ENCODE results near the gene LGI4. TPM values are rescaled to one million over a fixed set of nuclear protein-coding genes. Genes with fewer than 3 reads are reported as not detected.

The LGI4 gene
- polyA plus RNA-seq, 2 of the 4 experiments (the other 2 are of a cell fraction), result 0.06 to 0.09 TPM

DNA sequence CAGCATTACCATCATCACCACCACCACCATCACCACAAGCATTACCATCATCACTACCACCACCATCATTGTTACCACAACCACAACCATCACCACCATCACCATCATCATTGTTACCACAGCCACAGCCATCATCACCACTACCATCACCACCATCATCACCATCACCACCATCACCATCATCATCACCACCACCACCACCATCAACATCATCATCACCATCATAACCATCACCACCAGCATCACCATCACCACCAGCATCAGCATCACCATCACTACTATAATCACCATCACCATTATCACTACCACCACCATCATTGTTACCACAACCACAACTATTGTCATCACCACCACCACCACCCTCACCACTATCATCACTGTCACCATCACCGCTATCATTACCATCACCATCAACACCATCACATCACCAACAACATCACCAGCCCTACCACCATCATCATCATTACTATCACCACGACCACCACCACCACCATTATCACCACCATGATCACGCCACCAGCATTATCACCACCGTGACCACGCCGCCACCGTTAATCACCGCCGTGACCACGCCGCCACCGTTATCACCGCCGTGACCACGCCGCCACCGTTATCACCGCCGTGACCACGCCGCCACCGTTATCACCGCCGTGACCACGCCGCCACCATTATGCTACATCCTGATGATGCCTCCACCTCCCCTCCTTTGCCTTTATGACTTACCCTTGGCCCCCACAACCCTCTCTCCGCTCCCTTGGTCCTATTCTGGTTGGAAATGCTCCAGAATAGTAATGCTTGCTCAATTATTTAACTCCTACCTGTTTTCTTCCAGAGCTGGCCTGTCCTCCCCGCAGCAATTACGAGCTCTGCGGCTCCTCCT, 29.2 kb downstream of the LGI4 start:
- Histone ChIP-seq H3K9me3 (peaks cover 6% of the 10 kb centered on the region; the same call in 1 of the 3 replicates), H3K27ac (no peak overlapping the region), H3K4me2 (no peak overlapping the region), H3K4me1 (peaks cover 6% of the 10 kb centered on the region; the same call in 1 of the 3 replicates), H3K4me3 (no peak overlapping the region)
- ChIA-PET POLR2A (interaction anchor here (0.6 kb wide), 1 partner anchor 731 kb away, joined by 3 read pairs; no protein-coding TSS in a partner anchor), CTCF (interaction anchor here (0.6 to 3.7 kb wide), 11 partner anchors 9 to 599 kb away, joined by 3 to 29 read pairs (median 6); no protein-coding TSS in a partner anchor)
- FAIRE-seq, result no peak
- no peak for DNase-seq (ENCODE audit: low read depth in 1 of 2, low spot score in 1 of 2)
- no peak for ATAC-seq
- WGBS (ENCODE audit: missing lambda C conversion rate), result 85% methylated on average over 30 of the region's 30 CpGs
- TF ChIP-seq MYC (IDR thresholded peaks at IDR 0.05; ENCODE audit: borderline replicate concordance, low read length) (no peak), EP300 (IDR thresholded peaks at IDR 0.05) (no peak), KDM5A (IDR thresholded peaks at IDR 0.05) (no peak), MAZ (IDR thresholded peaks at IDR 0.05; ENCODE audit: borderline replicate concordance, low read depth, low read length) (no peak), RAD21 (conservative IDR thresholded peaks at IDR 0.05 in 1 of 2, IDR thresholded peaks at IDR 0.05 in 1 of 2) (no peak), RARB (CRISPR knock-in tag; IDR thresholded peaks at IDR 0.05) (no peak), GATA3 (IDR thresholded peaks at IDR 0.05; ENCODE audit: borderline replicate concordance) (no peak), HOXA7 (CRISPR knock-in tag; IDR thresholded peaks at IDR 0.05) (no peak), PHF8 (IDR thresholded peaks at IDR 0.05; ENCODE audit: borderline replicate concordance, low read depth) (no peak), TP53 (CRISPR knock-in tag; IDR thresholded peaks at IDR 0.05) (no peak), HOXB5 (CRISPR knock-in tag; IDR thresholded peaks at IDR 0.05) (no peak), RCOR1 (IDR thresholded peaks at IDR 0.05; ENCODE audit: low read depth, low read length) (no peak), ZSCAN20 (CRISPR knock-in tag; IDR thresholded peaks at IDR 0.05) (no peak)
- TF ChIP-seq, protein P1, sequence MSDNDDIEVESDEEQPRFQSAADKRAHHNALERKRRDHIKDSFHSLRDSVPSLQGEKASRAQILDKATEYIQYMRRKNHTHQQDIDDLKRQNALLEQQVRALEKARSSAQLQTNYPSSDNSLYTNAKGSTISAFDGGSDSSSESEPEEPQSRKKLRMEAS (IDR thresholded peaks at IDR 0.05), result no peak
- TF ChIP-seq, protein P2, sequence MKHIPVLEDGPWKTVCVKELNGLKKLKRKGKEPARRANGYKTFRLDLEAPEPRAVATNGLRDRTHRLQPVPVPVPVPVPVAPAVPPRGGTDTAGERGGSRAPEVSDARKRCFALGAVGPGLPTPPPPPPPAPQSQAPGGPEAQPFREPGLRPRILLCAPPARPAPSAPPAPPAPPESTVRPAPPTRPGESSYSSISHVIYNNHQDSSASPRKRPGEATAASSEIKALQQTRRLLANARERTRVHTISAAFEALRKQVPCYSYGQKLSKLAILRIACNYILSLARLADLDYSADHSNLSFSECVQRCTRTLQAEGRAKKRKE (CRISPR knock-in tag; IDR thresholded peaks at IDR 0.05; ENCODE audit: low read depth), result no peak

DNA sequence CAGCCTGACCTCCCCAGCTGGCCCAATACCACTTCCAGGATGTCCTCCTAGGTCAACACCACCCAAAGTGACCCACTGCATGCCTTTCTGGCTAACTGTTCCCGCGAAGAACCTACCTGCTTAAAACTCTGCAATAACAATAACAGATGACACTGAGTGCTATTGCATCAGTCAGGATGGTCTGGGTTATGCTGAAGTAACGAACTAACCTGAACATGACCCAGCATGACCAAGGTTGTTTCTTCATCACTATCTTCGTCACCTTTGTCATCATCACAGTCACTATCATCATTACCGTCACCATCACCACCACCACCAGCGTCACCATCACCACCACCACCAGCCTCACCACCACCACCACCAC, 29.8 kb downstream of the LGI4 start:
- FAIRE-seq, result no peak
- DNase-seq (ENCODE audit: low read depth in 1 of 2, low spot score in 1 of 2), result no peak
- no peak overlapping the region for H3K27ac ChIP-seq
- WGBS (ENCODE audit: missing lambda C conversion rate), result 82% methylated on average over 6 of the region's 6 CpGs
- no peak overlapping the region for H3K4me3 ChIP-seq
- ATAC-seq, result no peak
- H3K4me1 ChIP-seq, result peaks cover 6% of the 10 kb centered on the region; the same call in 1 of the 3 replicates
- peaks cover 6% of the 10 kb centered on the region; the same call in 1 of the 3 replicates for H3K9me3 ChIP-seq
- H3K4me2 ChIP-seq, result no peak overlapping the region
- TF ChIP-seq FOSB (CRISPR knock-in tag; IDR thresholded peaks at IDR 0.05) (no peak), ZSCAN20 (CRISPR knock-in tag; IDR thresholded peaks at IDR 0.05) (no peak), RARB (CRISPR knock-in tag; IDR thresholded peaks at IDR 0.05) (no peak), HDAC2 (IDR thresholded peaks at IDR 0.05) (no peak), RFX5 (IDR thresholded peaks at IDR 0.05) (no peak), HOXB13 (CRISPR knock-in tag; IDR thresholded peaks at IDR 0.05; ENCODE audit: low read depth) (no peak), CEBPB (IDR thresholded peaks at IDR 0.05) (no peak), EHMT2 (IDR thresholded peaks at IDR 0.05; ENCODE audit: low read depth) (no peak), NFE2L2 (conservative IDR thresholded peaks at IDR 0.05; ENCODE audit: low read length) (no peak)
- TF ChIP-seq, protein P3, sequence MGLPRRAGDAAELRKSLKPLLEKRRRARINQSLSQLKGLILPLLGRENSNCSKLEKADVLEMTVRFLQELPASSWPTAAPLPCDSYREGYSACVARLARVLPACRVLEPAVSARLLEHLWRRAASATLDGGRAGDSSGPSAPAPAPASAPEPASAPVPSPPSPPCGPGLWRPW (IDR thresholded peaks at IDR 0.05), result no peak
- CTCF ChIA-PET, result interaction anchor here (1.2 to 2.4 kb wide), 4 partner anchors 10 to 466 kb away, joined by 3 to 9 read pairs (median 5); no protein-coding TSS in a partner anchor
- POLR2A ChIA-PET, result no interaction called here

All from A549 (cell line).